AG04450 (cell line): ENCODE results near the gene THOP1. TPM values are rescaled to one million over a fixed set of nuclear protein-coding genes. Genes with fewer than 3 reads are reported as not detected.

Experiments
- CTCF ChIA-PET: fragments of 300-600, 350-600 bp; formaldehyde crosslinking; extraction: SDS; loops from one replicate; lab custom pipeline; 2022; ENCODE audit warnings: antibody characterized with exemption, inconsistent platforms; lab: Charles Lee
- POLR2A ChIA-PET: fragments of 350-600 bp; formaldehyde crosslinking; extraction: SDS; loops from one replicate; lab custom pipeline; 2021; ENCODE audit warnings: antibody characterized with exemption, inconsistent platforms; lab: Yijun Ruan, JAX
- DNase-seq: peaks from one replicate; pipeline ENCODE4 v3.0.0-alpha.2; 2011; ENCODE audit warnings: low read depth, low spot score
- H3K27ac ChIP-seq: one replicate; pipeline ENCODE4 v1.5.1; 2012; ENCODE audit warnings: low read depth, low read length, control low read depth
- H3K27me3 ChIP-seq: one replicate; pipeline ENCODE4 v1.6.0; 2012; ENCODE audit warnings: low read length; ENCODE audit not compliant: control insufficient read depth, insufficient read depth
- H3K4me3 ChIP-seq: 2 replicates; pipeline ENCODE4 v1.5.1; 2011; ENCODE audit warnings: mild to moderate bottlenecking, low read depth, low read length, control low read depth
- H3K9me3 ChIP-seq: 2 replicates; pipeline ENCODE4 v1.5.1; 2012; ENCODE audit warnings: low read length; ENCODE audit not compliant: control insufficient read depth, insufficient read depth
- CTCF ChIP-seq: IDR thresholded peaks from 2 replicates; pipeline ENCODE4 v1.5.1; 2011; ENCODE audit warnings: low read depth, low read length, control low read depth, inconsistent platforms
- polyA plus RNA-seq: library from polyadenylated mRNA; depleted of rRNA; stranded (reverse); fragments of >200 nt; gene quantifications from 2 replicates; pipeline ENCODE4 v1.2.3, GENCODE V29; 2011

The THOP1 gene
- polyA plus RNA-seq, 1 experiment, result 35.4 TPM

GRCh38 chr19:2761309-2761677 is 24.0 kb upstream of the THOP1 start:
- H3K27me3 ChIP-seq, result no peaks in the 10 kb centered on the region
- no peak overlapping the region for H3K27ac ChIP-seq
- H3K4me3 ChIP-seq, result no peak overlapping the region
- ChIA-PET CTCF (no interaction called here), POLR2A (no interaction called here)
- H3K9me3 ChIP-seq, result no peaks in the 10 kb centered on the region
- no peak for DNase-seq
- TF ChIP-seq CTCF, result no peak

- no peak for TF ChIP-seq CTCF
- POLR2A ChIA-PET, result no interaction called here
- CTCF ChIA-PET, result no interaction called here
- H3K27me3 ChIP-seq, result no peaks in the 10 kb centered on the region
- no peak overlapping the region for H3K27ac ChIP-seq
- H3K9me3 ChIP-seq, result no peaks in the 10 kb centered on the region
- no peak overlapping the region for H3K4me3 ChIP-seq
- DNase-seq, result no peak
Observed at GRCh38 chr19:2761876-2762782, 23.2 kb upstream of the THOP1 start.

- DNase-seq, result no peak
- no peak for TF ChIP-seq CTCF
- H3K27ac ChIP-seq, result no peak overlapping the region
- no peak overlapping the region for H3K4me3 ChIP-seq
- H3K27me3 ChIP-seq, result no peaks in the 10 kb centered on the region
- ChIA-PET POLR2A (no interaction called here), CTCF (no interaction called here)
- H3K9me3 ChIP-seq, result no peaks in the 10 kb centered on the region
Observed at GRCh38 chr19:2762783-2763496, 22.4 kb upstream of the THOP1 start.

GRCh38 chr19:2763687-2764086 is 21.6 kb upstream of the THOP1 start:
- ChIA-PET CTCF (no interaction called here), POLR2A (no interaction called here)
- H3K9me3 ChIP-seq, result no peaks in the 10 kb centered on the region
- no peak for TF ChIP-seq CTCF
- no peak for DNase-seq
- H3K4me3 ChIP-seq, result no peak overlapping the region
- H3K27ac ChIP-seq, result no peak overlapping the region
- H3K27me3 ChIP-seq, result no peaks in the 10 kb centered on the region

GRCh38 chr19:2764945-2765344 is 20.4 kb upstream of the THOP1 start:
- DNase-seq, result no peak
- POLR2A ChIA-PET, result no interaction called here
- no peak for TF ChIP-seq CTCF
- Histone ChIP-seq H3K4me3 (no peak overlapping the region), H3K9me3 (no peaks in the 10 kb centered on the region), H3K27ac (no peak overlapping the region), H3K27me3 (no peaks in the 10 kb centered on the region)
- CTCF ChIA-PET, result no interaction called here
